ENCODE results near the gene BROX. TPM values are rescaled to one million over a fixed set of nuclear protein-coding genes. Genes with fewer than 3 reads are reported as not detected.
"Not testable (repeated sequence)": the region's sequence is repeated elsewhere in the genome, so short reads cannot be mapped to it uniquely, and the experiment has no call there.

Gene BROX
- total RNA-seq, 2 donors from 2014 or later: 22.8 to 26.3 TPM

- Mint-ChIP-seq H3K9me3 (peaks cover 4% of the 10 kb centered on the region), H3K27ac (no peak overlapping the region), H3K36me3 (ENCODE audit: low read depth) (no peaks in the 10 kb centered on the region), H3K4me1 (no peaks in the 10 kb centered on the region), H3K27me3 (ENCODE audit: insufficient read depth) (peaks cover 9% of the 10 kb centered on the region), H3K4me3 (no peak overlapping the region)
- no peak for TF ChIP-seq CTCF (conservative IDR thresholded peaks at IDR 0.05)
- no peaks in the 10 kb centered on the region for H3K27me3 ChIP-seq (ENCODE audit: control insufficient read depth, insufficient read depth, low read length, poor library complexity, severe bottlenecking)
- WGBS, 2 experiments (ENCODE audit: insufficient coverage in 1 of 2, insufficient read length in 1 of 2): 87 to 100% methylated on average over 3 to 5 of the region's 5 CpGs
- no peaks in the 10 kb centered on the region for H3K4me1 ChIP-seq (ENCODE audit: control insufficient read depth, insufficient read depth, low read length)
- H3K27ac ChIP-seq (ENCODE audit: low read depth, low read length): no peak overlapping the region
- H3K4me3 ChIP-seq (ENCODE audit: low read length): no peak overlapping the region
- no peaks in the 10 kb centered on the region for H3K9me3 ChIP-seq (ENCODE audit: control insufficient read depth, low read length)
- H3K36me3 ChIP-seq (ENCODE audit: control insufficient read depth, insufficient read depth, low read length): no peaks in the 10 kb centered on the region
- H3K9ac ChIP-seq (ENCODE audit: extremely low read depth, low read length, poor library complexity, severe bottlenecking): no peak overlapping the region
- DNase-seq: no peak
Observed at GRCh38 chr1:222759451-222760035, 47.2 kb downstream of the BROX start.

GRCh38 chr1:222761083-222761482 is 48.7 kb downstream of the BROX start:
- Histone ChIP-seq H3K36me3 (ENCODE audit: control insufficient read depth, insufficient read depth, low read length) (no peaks in the 10 kb centered on the region), H3K27me3 (ENCODE audit: control insufficient read depth, insufficient read depth, low read length, poor library complexity, severe bottlenecking) (no peaks in the 10 kb centered on the region), H3K9me3 (ENCODE audit: control insufficient read depth, low read length) (no peaks in the 10 kb centered on the region), H3K4me1 (ENCODE audit: control insufficient read depth, insufficient read depth, low read length) (no peaks in the 10 kb centered on the region), H3K27ac (ENCODE audit: low read depth, low read length) (no peak overlapping the region), H3K9ac (ENCODE audit: extremely low read depth, low read length, poor library complexity, severe bottlenecking) (no peak overlapping the region), H3K4me3 (ENCODE audit: low read length) (no peak overlapping the region)
- Mint-ChIP-seq H3K36me3 (ENCODE audit: low read depth) (no peaks in the 10 kb centered on the region), H3K27me3 (ENCODE audit: insufficient read depth) (peaks cover 10% of the 10 kb centered on the region), H3K9me3 (peaks cover 9% of the 10 kb centered on the region), H3K4me1 (no peaks in the 10 kb centered on the region), H3K4me3 (no peak overlapping the region), H3K27ac (no peak overlapping the region)
- 67% methylated on average over 1 of the region's 1 CpG; no CpG with 5 or more reads in 1 of the 2 experiments for WGBS, 2 experiments (ENCODE audit: insufficient coverage in 1 of 2, insufficient read length in 1 of 2)
- no peak for TF ChIP-seq CTCF (conservative IDR thresholded peaks at IDR 0.05)
- no peak for DNase-seq

GRCh38 chr1:222762178-222762577 is 49.8 kb downstream of the BROX start:
- not testable (repeated sequence) for H3K36me3 ChIP-seq (ENCODE audit: control insufficient read depth, insufficient read depth, low read length); DNase-seq; H3K9me3 Mint-ChIP-seq; H3K4me3 ChIP-seq (ENCODE audit: low read length); H3K27me3 ChIP-seq (ENCODE audit: control insufficient read depth, insufficient read depth, low read length, poor library complexity, severe bottlenecking); H3K9ac ChIP-seq (ENCODE audit: extremely low read depth, low read length, poor library complexity, severe bottlenecking); H3K9me3 ChIP-seq (ENCODE audit: control insufficient read depth, low read length); H3K27me3 Mint-ChIP-seq (ENCODE audit: insufficient read depth); H3K4me1 ChIP-seq (ENCODE audit: control insufficient read depth, insufficient read depth, low read length); H3K27ac ChIP-seq (ENCODE audit: low read depth, low read length); H3K27ac Mint-ChIP-seq; H3K4me1 Mint-ChIP-seq; H3K4me3 Mint-ChIP-seq; H3K36me3 Mint-ChIP-seq (ENCODE audit: low read depth)
- WGBS, 2 experiments (ENCODE audit: insufficient coverage in 1 of 2, insufficient read length in 1 of 2): 50% methylated on average over 2 of the region's 4 CpGs; no CpG with 5 or more reads in 1 of the 2 experiments

GRCh38 chr1:222767152-222767571 is 54.8 kb downstream of the BROX start:
- no peaks in the 10 kb centered on the region for H3K36me3 ChIP-seq (ENCODE audit: control insufficient read depth, insufficient read depth, low read length)
- no peaks in the 10 kb centered on the region for H3K4me1 ChIP-seq (ENCODE audit: control insufficient read depth, insufficient read depth, low read length)
- peaks cover 28% of the 10 kb centered on the region for H3K9me3 ChIP-seq (ENCODE audit: control insufficient read depth, low read length)
- no peak overlapping the region for H3K27ac ChIP-seq (ENCODE audit: low read depth, low read length)
- no peak for TF ChIP-seq CTCF (conservative IDR thresholded peaks at IDR 0.05)
- no peak overlapping the region for H3K9ac ChIP-seq (ENCODE audit: extremely low read depth, low read length, poor library complexity, severe bottlenecking)
- WGBS, 2 experiments (ENCODE audit: insufficient coverage in 1 of 2, insufficient read length in 1 of 2): 89 to 94% methylated on average over 4 to 5 of the region's 5 CpGs
- no peak overlapping the region for H3K27ac Mint-ChIP-seq
- DNase-seq: no peak
- H3K27me3 ChIP-seq (ENCODE audit: control insufficient read depth, insufficient read depth, low read length, poor library complexity, severe bottlenecking): no peaks in the 10 kb centered on the region
- H3K27me3 Mint-ChIP-seq (ENCODE audit: insufficient read depth): peaks cover 10% of the 10 kb centered on the region
- H3K9me3 Mint-ChIP-seq: peaks cover 35% of the 10 kb centered on the region
- H3K4me1 Mint-ChIP-seq: peaks cover 5% of the 10 kb centered on the region
- H3K4me3 Mint-ChIP-seq: no peak overlapping the region
- peaks cover 4% of the 10 kb centered on the region for H3K36me3 Mint-ChIP-seq (ENCODE audit: low read depth)
- H3K4me3 ChIP-seq (ENCODE audit: low read length): no peak overlapping the region
